Skeletal muscle satellite cell (primary cell): Measurements from ENCODE around the gene ODAD2. TPM values are rescaled to one million over a fixed set of nuclear protein-coding genes. Genes with fewer than 3 reads are reported as not detected.

Source experiments
- small RNA-seq: library from RNA; depleted of rRNA; stranded (forward); fragments of <200 nt; gene quantifications from one replicate; pipeline ENCODE3, GENCODE V24; 2012

Gene ODAD2

Small RNAs within 50 kb of the gene (small RNA-seq; reads per million reads assigned to genes)
- not detected for gene MRPS21P5
- gene RN7SKP132: not detected
